ENCODE results near the gene ADGRV1.
"Not testable (repeated sequence)": the region's sequence is repeated elsewhere in the genome, so short reads cannot be mapped to it uniquely, and the experiment has no call there.

Gene ADGRV1

GRCh38 chr5:90549729-90550275 lies 8.8 kb upstream of the ADGRV1 start:
- DNase-seq, result no peak

- no peak for DNase-seq
Observed at GRCh38 chr5:90550963-90551362, 7.6 kb upstream of the ADGRV1 start.

- DNase-seq, result no peak
Observed at GRCh38 chr5:90551376-90551775, 7.2 kb upstream of the ADGRV1 start.

GRCh38 chr5:90553711-90554110 lies 4.9 kb upstream of the ADGRV1 start:
- no peak for DNase-seq

- DNase-seq, result no peak
Observed at GRCh38 chr5:90554358-90555006, 4.1 kb upstream of the ADGRV1 start.

- DNase-seq, result no peak
Observed at GRCh38 chr5:90555666-90556065, 2.9 kb upstream of the ADGRV1 start.

- no peak for DNase-seq
Observed at GRCh38 chr5:90557391-90557790, 1.2 kb upstream of the ADGRV1 start.

GRCh38 chr5:90557871-90558270 lies 726 bp upstream of the ADGRV1 start:
- no peak for DNase-seq

- no peak for DNase-seq
Observed at GRCh38 chr5:90560771-90561170, 2.2 kb downstream of the ADGRV1 start.

- no peak for DNase-seq
Observed at GRCh38 chr5:90561766-90562165, 3.2 kb downstream of the ADGRV1 start.

- no peak for DNase-seq
Observed at GRCh38 chr5:90562341-90562740, 3.7 kb downstream of the ADGRV1 start.

- DNase-seq, result no peak
Observed at GRCh38 chr5:90563108-90563507, 4.5 kb downstream of the ADGRV1 start.

GRCh38 chr5:90565491-90565890 lies 6.9 kb downstream of the ADGRV1 start:
- no peak for DNase-seq

GRCh38 chr5:90569084-90569483 lies 10.5 kb downstream of the ADGRV1 start:
- DNase-seq, result no peak

GRCh38 chr5:90570034-90570433 lies 11.4 kb downstream of the ADGRV1 start:
- no peak for DNase-seq

GRCh38 chr5:90571147-90571773 lies 12.7 kb downstream of the ADGRV1 start:
- no peak for DNase-seq

GRCh38 chr5:90575712-90576111 lies 17.1 kb downstream of the ADGRV1 start:
- no peak for DNase-seq

GRCh38 chr5:90576566-90576965 lies 18.0 kb downstream of the ADGRV1 start:
- DNase-seq, result not testable (repeated sequence)

- DNase-seq, result not testable (repeated sequence)
Observed at GRCh38 chr5:90579905-90580304, 21.3 kb downstream of the ADGRV1 start.

GRCh38 chr5:90581956-90582355 lies 23.4 kb downstream of the ADGRV1 start:
- DNase-seq, result no peak

- DNase-seq, result no peak
Observed at GRCh38 chr5:90585337-90585986, 26.9 kb downstream of the ADGRV1 start.

GRCh38 chr5:90586469-90586868 lies 27.9 kb downstream of the ADGRV1 start:
- DNase-seq, result no peak

GRCh38 chr5:90590170-90590569 lies 31.6 kb downstream of the ADGRV1 start:
- no peak for DNase-seq

GRCh38 chr5:90593083-90593482 lies 34.5 kb downstream of the ADGRV1 start:
- not testable (repeated sequence) for DNase-seq

Data from fibroblast of upper back skin (primary cell).